Heart right ventricle (tissue), 16 donors: ENCODE measurements around the gene CIROP. TPM values are rescaled to one million over a fixed set of nuclear protein-coding genes. Genes with fewer than 3 reads are reported as not detected.

ENCODE experiments used
- ATAC-seq, 8 donors: fragments of 200-7000 bp; cut with Tn5 transposase; one replicate each; pipeline ENCODE4 v1.9.1; 2020; ENCODE audit warnings: mild to moderate bottlenecking in 8 of 8, moderate library complexity in 8 of 8, moderate number of reproducible peaks in 1 of 8
- DNase-seq, 2 donors: peaks; one replicate each; pipeline ENCODE4 v3.0.0-alpha.2; 2020
- H3K27ac ChIP-seq, 10 donors: fragments of 200-600 bp; sonication (generic) in 2 of 10; one replicate each; pipeline versions ENCODE4 v1.5.0 to v1.8.0; 2020 to 2022; ENCODE audit warnings: mild to moderate bottlenecking in 3 of 10
- H3K27me3 ChIP-seq, 7 donors: fragments of 200-600 bp; one replicate each; pipeline ENCODE4 v1.8.0; 2021 to 2022; ENCODE audit warnings: mild to moderate bottlenecking in 2 of 7
- H3K36me3 ChIP-seq, 9 donors: fragments of 200-600 bp; sonication (generic) in 1 of 9; one replicate each; pipeline versions ENCODE4 v1.5.0 to v1.8.0; 2020 to 2022; ENCODE audit warnings: mild to moderate bottlenecking in 2 of 9
- H3K4me1 ChIP-seq, 9 donors: fragments of 200-600 bp; sonication (generic) in 1 of 9; one replicate each; pipeline versions ENCODE4 v1.5.0 to v1.8.0; 2020 to 2022; ENCODE audit warnings: mild to moderate bottlenecking in 4 of 9
- H3K4me3 ChIP-seq, 10 donors: fragments of 200-600 bp; sonication (generic) in 2 of 10; one replicate each; pipeline versions ENCODE4 v1.5.0 to v1.8.0; 2020 to 2022; ENCODE audit warnings: mild to moderate bottlenecking in 7 of 10, moderate library complexity in 2 of 10
- H3K9me3 ChIP-seq, 11 donors: fragments of 200-600 bp in 10 of 11; sonication (generic) in 2 of 11; one replicate each; pipeline versions ENCODE4 v1.5.0 to v1.8.0; 2013 to 2022; ENCODE audit warnings: mild to moderate bottlenecking in 2 of 11, control low read depth in 1 of 11, moderate library complexity in 1 of 11
- CTCF ChIP-seq, 9 donors: fragments of 200-600 bp; sonication (generic) in 2 of 9; IDR thresholded peaks; one replicate each; pipeline versions ENCODE4 v1.5.0 to v1.8.0; 2021 to 2022; ENCODE audit warnings: antibody characterized with exemption in 9 of 9, mild to moderate bottlenecking in 5 of 9, moderate library complexity in 1 of 9
- WGBS, 2 donors: extraction: QIAGEN DNeasy Blood & Tissue Kit; methylation state at CpG; one replicate each; pipeline ENCODE4 v1.1.7; 2013; ENCODE audit warnings: inconsistent platforms in 1 of 2; 5-methylcytosine and 5-hydroxymethylcytosine counted together
- intact Hi-C, 10 donors: fragments of 100-400 bp; cut with DNase I; formaldehyde crosslinking; loops; one replicate each; pipeline versions ENCODE4 v1.11.1 to v1.14.2; 2022
- polyA plus RNA-seq, 2 donors: library from polyadenylated mRNA; stranded (reverse); fragments of 200-250 nt; gene quantifications; one replicate each; pipeline ENCODE4 v1.2.3, GENCODE V29; 2013
- total RNA-seq, 10 donors: library from RNA; stranded (reverse); fragmentation: NEBNext Ultra II Directional in 3 of 10; extraction: Animal tissue kit (Norgen Biotek cat#: 25700) in 3 of 10; gene quantifications; one replicate each; pipeline versions ENCODE4 v1.2.1 to v1.2.4, GENCODE V29; 2021 to 2023
- donor health status: Arrhythmogenic right ventricular cardiomyopathy.
- donor health status: ischemic (EF 13 %, LVEDD 7.1; RV severe dilation, severe dysfunction).
- donor health status: healthy with polysubstance abuse.
- donor health status: DM: no; HTN: yes; CAD: no.
- donor health status: DM: no; HTN: no; CAD: no.
- donor health status: ischemic (EF 25% LVEDD 6.9; RV normal size, moderate dysfunction).
- donor health status: ischemic (EF 25% LVEDD 5.7; RV mildly dilated, moderate dysfunction).
- donor health status: healthy.
- donor health status: DM: yes; HTN: yes; CAD: no.
- donor health status: Ischemic cardiomyopathy.
- donor health status: ischemic (EF 35%, LVEDD 5.7; RV mildly dilated, moderate dysfunction).
- donor health status: nonischemic (EF 11% LVEDD 7.7; RV severe dilation, severe dysfunction).
- donor health status: DM: yes; HTN: yes; CAD: no.
- donor health status: PGD.
- donor health status: ischemic (EF 29% LVEDD 5.4; RV normal size, mild dysfunction).
- donor health status: nonischemic (EF 23%, LVEDD 6.1; RV moderate dilation, normal function).

Gene CIROP
- total and polyA plus RNA-seq, 12 donors: not detected

GRCh38 chr14:23122086-23122485, 17.3 kb upstream of the CIROP start:
- ATAC-seq (no peak), DNase-seq (no peak)
- Histone ChIP-seq H3K4me3 (no peak overlapping the region), H3K27me3 (peaks cover 0 to 6% (median 0%) of the 10 kb centered on the region in 7 donors), H3K27ac (peak overlapping the region in 4 of 10 donors; percentile 0 to 80 (median 28)), H3K9me3 (no peaks in the 10 kb centered on the region), H3K4me1 (peaks cover 0 to 48% (median 7%) of the 10 kb centered on the region in 9 donors), H3K36me3 (peaks cover 0 to under 1% (median 0%) of the 10 kb centered on the region in 9 donors)
- TF ChIP-seq CTCF (IDR thresholded peaks at IDR 0.05): no peak
- intact Hi-C loops: loop anchor here in 7 of 10 donors (5.0 to 10.0 kb wide), 4 partner anchors 35 to 183 kb away; partner anchors contain the start of genes BCL2L2 (in 1 of the 7) and PPP1R3E (in 1 of the 7)
- 90% methylated on average over 6 of the region's 6 CpGs for WGBS, 2 donors

- no peaks in the 10 kb centered on the region for H3K36me3 ChIP-seq
- TF ChIP-seq CTCF (IDR thresholded peaks at IDR 0.05): no peak
- H3K27me3 ChIP-seq: peaks cover 0 to 6% (median 0%) of the 10 kb centered on the region in 7 donors
- DNase-seq (peak in 1 of 2 donors; percentile 45), ATAC-seq (peak; percentile 10 to 74 (median 42))
- peak overlapping the region in 5 of 10 donors; percentile 0 to 80 (median 10) for H3K27ac ChIP-seq
- 31 to 35% methylated on average over 6 of the region's 6 CpGs for WGBS, 2 donors
- no peak overlapping the region for H3K4me3 ChIP-seq
- H3K4me1 ChIP-seq: peaks cover 0 to 48% (median 7%) of the 10 kb centered on the region in 9 donors
- intact Hi-C loops: loop anchor here in 9 of 10 donors (1.0 to 10.0 kb wide), 9 partner anchors 36 to 183 kb away; partner anchors contain the start of genes BCL2L2 (in 1 of the 9), PPP1R3E (in 1 of the 9) and SLC7A8 (in 1 of the 9)
- H3K9me3 ChIP-seq: no peaks in the 10 kb centered on the region
Measured at GRCh38 chr14:23121361-23121771, 16.6 kb upstream of the CIROP start.

GRCh38 chr14:23120541-23121251, 15.9 kb upstream of the CIROP start:
- Histone ChIP-seq H3K36me3 (no peaks in the 10 kb centered on the region), H3K27ac (peak overlapping the region in 5 of 10 donors; percentile 0 to 80 (median 10)), H3K9me3 (no peaks in the 10 kb centered on the region), H3K27me3 (peaks cover 0 to 6% (median 0%) of the 10 kb centered on the region in 7 donors), H3K4me3 (no peak overlapping the region), H3K4me1 (peaks cover 0 to 49% (median 7%) of the 10 kb centered on the region in 9 donors)
- TF ChIP-seq CTCF (IDR thresholded peaks at IDR 0.05): peak in 8 of 9 donors; percentile 100
- intact Hi-C loops: loop anchor here (1.0 to 10.0 kb wide), 9 partner anchors 37 to 184 kb away; partner anchors contain the start of genes BCL2L2 (in 1 of the 10), PPP1R3E (in 1 of the 10) and SLC7A8 (in 1 of the 10)
- peak; percentile 87 to 90 for DNase-seq
- ATAC-seq: peak; percentile 71 to 92 (median 88)
- 20 to 21% methylated on average over 9 of the region's 9 CpGs for WGBS, 2 donors
